Cerebellar nuclear complex (tissue), 1 donor: ENCODE data around the gene TIMM22.

Experiments used
- DNase-seq, 2 experiments: peaks; one replicate each; lab custom pipeline; 2025; lab: John Stamatoyannopoulos, UW

The TIMM22 gene

DNA sequence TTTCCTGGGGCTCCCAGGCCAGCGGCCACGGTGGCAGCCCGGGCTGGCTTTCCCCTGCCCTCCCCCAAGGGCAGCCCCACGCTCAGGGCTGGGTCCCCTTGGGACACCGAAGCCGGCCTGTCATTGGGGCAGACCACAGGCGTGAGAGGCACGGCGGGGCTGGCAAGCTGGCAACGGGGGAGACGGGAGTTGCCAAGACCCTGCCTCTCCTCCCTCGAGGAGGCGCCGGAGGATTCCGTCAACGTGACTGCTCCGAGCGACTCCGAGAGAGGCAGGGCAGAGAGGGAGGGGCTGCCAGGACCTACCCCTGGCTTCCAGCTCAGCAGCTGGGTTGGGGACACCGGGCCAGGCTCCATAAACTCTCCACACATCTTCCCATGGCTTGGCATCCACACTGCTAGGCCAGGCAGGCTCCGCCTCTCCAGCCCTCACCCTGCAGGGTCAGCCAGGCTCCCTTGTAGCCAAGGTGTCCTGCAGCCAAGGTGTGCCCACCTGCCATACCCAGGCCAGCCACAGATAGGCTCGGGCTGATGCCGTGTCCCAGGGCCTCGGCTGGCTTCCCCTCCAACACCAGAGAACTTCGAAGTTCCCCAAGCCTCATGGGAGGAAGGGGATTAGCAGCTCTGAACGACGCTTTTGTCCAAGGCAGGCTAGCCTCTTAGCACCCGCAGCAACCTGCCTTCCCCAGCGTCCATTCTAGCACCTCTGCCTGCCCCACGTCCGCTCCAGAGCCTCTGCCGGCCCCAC is 25.5 kb downstream of the TIMM22 start:
- DNase-seq = no peak

DNA sequence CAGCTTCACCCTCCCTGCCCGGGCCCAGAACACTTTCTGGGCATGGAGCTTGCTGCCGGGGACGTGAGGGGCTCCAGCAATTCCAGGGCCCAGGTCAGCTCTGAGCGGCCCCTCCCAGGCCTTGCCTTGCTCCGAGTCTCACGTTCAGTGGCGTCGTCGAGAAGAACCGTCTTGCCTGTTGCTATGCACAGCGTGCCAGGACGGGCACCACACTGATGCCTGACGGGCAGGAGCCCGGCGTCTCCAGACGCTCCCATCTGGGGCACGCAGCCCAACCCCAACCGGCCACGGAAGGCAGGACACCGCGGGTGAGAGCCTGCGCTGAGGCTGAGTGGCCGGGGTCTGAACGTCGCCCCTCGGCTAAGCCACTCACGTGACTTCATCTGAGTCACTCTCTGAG is 27.1 kb downstream of the TIMM22 start:
- DNase-seq = no peak

DNA sequence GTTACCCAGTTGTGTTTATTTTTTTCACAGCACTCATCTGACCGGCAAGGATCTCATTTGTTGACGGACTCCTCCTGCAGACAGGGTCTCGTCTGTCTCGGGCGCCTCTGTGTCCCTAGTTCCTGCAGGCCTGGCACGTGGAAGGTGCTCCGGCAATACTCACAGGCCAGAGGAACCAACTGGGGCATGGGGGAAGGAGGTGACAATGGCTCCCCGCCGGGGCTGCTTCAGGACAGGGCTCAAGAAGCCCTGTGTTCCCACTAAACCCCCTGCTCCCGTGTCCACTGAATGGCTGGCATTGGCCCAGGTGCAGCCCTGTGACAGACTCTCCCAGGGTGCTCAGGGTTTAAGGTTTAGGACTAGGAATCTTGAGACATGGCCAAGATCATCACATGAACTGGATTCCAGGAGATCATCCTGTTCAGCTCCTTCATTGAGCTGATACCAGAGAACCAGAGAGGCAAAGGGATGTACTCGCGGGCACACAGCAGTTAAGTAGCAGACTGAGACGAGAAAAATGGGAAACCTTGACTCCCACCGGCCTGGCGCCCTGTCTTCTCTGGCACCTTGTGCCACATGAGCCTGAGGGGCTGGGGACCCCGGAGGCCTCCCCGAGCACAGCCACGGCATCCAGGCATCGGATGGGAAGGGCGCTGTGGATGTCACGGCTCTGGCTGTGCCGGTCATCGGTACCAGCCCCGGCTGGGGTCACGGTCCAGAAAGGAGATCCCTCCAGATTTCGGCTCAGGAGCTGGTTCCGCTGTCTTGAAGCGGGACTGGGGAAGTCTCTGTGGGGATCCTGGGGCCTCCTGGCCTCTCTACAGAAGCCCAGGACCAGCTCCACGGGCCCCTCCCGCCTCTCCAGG is 29.0 kb downstream of the TIMM22 start:
- no peak for DNase-seq

DNA sequence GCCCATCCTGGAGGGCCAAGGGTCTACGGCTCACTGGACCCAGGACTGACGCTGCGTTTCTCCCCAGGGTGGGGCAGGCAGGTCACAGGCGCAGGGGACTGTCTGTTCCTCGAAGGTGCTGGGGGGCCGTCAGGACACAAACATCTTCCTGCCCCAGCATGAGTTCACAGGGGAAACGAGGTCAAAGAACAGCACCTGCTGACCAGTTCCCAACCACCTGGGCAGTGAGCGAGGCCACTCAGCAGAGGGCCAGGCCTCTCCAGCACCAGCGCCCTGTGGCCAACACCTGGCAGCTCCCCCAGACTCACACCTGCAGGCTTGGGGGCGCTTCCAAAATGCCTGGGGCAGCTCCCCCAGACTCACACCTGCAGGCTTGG is 29.7 kb downstream of the TIMM22 start:
- no peak for DNase-seq

DNA sequence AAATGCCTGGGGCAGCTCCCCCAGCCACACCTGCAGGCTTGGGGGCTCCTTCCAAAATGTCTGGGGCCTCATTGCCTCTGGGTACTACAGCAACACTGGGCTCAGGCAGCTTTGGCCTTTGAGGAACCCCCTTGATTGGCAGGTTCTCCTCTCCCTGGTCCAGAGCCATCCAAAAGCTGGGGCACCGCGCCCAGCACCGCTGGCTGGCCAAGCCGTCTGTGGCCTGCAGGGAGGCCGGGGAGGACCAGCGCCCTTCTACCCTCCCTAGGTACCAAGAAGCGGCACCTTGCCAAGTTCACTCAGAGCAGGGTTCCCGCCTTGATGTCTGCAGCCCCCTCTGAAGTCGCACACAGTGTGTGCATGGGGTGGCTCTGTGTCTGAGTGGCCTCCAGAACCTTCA is 30.1 kb downstream of the TIMM22 start:
- no peak for DNase-seq

DNA sequence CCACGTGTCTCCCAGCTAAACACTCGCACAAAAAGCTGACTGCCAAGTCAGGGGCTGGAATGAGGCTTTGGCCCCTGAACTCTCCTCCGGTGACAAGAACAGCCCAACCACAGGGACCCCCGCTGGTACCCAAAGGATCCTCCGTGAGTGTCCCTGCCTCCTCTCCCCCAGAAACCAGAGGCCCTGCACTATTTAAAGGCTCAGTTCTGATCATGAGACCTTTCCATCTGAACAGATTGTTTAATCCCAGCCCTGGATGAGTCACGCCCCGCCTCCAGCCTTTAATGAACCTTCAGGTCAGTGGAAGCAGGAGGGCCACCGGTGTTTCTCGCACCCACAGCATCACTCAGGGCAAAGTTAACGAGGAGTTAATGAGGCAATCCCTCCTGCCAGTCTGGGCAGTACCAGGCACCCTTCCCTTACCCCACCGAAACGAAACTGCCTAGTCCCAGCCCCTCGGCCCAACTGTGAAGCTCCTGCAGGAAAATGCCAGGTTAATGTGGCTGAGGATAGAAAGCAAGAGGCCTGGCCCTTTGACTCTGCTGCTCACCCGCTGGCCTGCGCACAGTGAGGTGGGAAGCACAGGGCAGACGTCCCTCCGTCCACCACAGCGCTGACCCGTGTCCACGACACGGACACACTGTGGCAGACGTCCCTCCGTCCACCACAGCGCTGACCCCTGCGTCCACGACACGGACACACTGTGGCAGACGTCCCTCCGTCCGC is 32.4 kb downstream of the TIMM22 start:
- no peak for DNase-seq

DNA sequence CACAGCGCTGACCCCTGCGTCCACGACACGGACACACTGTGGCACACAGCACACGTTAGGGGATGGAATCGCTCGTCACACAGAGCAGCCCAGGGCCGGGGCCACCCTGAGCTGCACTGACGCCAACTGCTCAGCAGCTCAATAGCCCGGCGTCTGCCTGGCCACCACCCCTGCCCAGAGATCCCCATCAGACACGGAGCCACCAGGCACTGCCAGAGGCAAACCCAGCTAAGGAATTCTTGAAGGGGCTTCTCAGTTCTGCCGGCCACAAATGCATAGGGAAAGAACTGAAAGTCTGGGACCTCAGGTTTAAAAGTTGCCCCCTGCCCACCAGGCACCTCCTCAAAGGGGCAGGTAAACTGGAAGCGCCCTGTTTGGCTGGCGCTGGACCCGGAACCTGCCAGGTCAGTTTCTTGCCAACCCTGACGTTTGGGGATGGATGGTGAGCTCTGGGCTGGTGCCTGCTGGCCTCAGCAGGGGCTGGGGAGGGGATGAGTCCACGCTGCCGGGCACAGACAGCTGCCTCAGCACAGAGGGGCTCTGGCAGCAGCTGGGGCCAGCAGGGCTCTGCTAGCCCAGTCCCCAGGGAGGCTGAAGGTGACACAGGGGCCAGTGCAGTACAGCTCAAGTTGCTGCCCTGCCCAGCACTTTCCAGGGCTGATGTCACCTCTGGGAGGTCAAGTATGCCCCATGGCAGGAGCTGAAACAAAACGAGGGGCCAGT is 33.2 kb downstream of the TIMM22 start:
- DNase-seq = no peak

DNA sequence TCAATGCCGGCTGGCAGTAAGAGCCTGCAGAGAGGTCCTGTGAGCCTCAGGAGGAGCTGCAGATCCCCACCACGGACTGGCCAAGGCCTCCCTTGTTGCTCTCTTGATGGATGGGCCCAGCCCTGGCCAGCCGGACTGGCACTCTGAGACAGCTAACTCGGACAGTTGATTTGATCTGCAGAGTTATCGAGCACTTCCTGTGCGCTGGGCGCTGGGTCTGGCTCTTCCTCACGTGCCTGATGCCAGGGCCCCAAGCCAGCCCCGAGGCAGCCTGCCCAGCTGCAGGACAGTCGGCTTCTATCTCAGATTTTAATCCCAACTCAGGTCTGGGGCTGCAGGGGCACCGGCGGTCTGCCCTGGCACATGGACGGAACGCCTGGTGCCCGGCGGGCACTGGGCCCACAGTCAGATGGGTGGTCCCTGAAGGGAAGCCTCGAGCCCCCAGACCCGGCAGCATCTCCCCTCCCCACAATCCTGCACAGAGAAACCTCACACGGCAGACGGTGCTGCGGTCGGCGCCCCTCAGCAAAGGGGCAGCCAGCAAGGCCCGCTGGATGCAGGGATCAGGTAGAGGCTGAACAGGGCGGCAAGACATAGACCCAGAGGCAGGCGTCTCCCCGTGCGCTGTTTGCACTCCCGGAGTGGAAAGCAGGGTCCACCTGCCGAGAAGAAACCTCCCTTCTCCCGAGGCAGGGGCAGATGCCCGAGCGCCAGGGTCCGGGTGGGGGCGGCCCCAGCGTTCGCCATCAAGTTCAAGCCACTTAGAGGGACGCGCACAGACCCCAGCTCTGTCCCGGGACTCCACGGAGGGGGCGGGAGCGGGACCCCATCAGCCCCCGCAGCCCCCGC is 34.0 kb downstream of the TIMM22 start:
- no peak for DNase-seq

DNA sequence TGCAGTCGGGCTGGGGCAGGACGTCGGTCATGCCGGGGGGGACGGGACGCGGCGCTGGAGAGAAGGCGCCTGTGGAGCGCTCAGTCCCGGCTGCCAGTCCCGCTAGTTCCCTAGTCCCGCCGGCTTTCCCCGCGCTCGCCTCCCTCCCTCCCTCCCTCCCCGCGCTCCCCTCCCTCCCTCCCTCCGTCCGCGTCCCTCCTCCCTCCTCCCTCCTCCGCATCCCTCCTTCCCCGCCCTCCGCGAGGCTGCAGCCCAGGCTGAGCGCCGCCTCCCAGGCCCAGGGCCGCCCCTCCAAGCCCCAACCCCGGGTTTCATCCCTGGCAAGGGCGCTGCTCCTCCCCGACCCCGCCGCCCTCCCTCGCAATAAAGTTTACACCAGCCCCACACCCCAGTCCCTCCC is 34.8 kb downstream of the TIMM22 start:
- no peak for DNase-seq

DNA sequence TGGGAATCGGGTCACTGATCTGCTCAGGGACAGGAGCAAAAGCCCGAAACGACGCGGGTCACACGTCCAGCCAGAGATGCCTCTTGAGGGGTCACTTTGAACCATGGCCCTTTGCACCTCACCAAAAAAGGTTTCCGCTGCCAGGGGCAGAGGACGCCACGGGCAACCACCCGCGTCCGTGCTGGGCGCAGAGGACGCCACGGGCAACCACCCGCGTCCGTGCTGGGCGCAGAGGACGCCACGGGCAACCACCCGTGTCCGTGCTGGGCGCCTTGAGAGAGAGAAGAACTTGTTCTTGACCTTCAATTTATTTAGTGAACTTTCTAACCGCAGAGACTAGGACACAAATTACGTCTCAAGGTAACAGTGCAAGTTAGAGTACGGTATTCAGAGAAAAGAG is 35.5 kb downstream of the TIMM22 start:
- DNase-seq = no peak

DNA sequence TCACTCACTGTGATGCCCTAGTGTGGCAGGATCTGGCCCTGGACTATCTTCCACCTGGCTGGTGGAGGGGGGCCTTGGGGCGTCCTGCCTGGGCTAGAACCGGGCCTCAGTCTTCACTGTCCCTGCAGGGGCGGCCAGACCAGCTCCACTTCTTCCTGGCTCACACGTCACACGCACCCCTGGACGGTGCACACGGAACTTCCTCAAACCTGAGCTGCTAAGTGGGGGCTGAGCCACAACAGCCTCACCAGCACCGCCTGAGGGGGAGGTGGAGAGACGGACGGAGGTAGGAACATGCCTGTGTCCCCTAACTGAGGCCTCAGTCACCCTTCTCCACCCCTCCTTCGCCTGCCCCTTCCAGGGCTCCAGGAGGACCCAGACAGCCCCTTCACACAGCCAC is 36.6 kb downstream of the TIMM22 start:
- no peak for DNase-seq

DNA sequence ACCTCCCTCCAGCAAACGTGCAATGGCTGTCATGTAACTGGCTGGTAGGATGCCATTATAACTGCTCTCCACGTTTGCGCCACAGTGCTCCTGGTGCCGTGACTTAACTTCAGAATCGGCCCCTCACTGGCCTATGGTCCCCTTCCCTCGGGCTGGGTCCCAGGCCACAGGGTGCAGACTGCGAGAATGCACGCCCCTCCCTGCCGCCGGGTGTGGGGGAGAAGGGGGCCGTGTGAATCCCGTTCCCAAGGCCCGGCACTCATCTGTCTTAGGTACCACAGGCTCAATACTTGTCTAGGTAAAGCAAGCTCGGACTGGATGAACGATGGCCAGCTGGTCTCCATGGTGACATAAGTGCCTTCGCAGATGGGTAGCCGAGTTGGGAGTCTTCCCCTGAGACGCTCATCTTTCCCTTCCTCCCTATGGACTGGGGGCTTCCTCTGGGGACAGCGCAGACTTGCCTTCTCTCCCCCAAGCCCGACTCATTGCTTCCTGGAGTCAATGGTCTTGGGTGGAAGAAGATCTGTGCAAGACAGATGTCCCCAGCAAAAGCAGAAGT is 37.8 kb downstream of the TIMM22 start:
- no peak for DNase-seq

DNA sequence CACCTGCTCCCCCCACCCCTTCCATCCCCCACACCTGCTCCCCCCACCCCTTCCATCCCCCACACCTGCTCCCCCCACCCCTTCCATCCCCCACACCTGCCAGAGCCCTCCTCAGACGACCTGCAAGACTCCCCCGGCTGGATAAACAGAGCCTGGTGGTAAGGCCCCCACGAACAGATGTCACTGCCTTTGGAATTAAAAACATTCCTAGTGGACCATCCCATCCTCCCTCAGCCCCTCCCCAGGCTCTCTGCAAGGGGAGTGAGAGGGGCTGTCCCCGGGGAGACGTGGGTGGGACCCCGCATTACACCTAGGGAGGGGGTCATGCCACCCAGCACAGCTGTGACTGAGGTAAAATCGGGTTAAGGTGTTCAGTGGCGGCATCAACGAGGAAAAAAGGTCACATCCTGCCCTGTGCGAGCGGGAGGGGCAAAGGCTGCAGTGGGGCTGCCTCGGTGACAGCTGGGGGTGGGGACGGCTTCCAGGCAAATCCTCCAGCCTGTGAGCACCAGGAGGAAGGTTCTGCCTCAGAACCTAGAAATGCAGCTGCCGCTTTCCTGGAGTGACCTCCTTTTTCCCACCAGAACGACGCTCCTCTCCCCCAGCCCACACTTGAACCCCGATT is 38.7 kb downstream of the TIMM22 start:
- DNase-seq = no peak

DNA sequence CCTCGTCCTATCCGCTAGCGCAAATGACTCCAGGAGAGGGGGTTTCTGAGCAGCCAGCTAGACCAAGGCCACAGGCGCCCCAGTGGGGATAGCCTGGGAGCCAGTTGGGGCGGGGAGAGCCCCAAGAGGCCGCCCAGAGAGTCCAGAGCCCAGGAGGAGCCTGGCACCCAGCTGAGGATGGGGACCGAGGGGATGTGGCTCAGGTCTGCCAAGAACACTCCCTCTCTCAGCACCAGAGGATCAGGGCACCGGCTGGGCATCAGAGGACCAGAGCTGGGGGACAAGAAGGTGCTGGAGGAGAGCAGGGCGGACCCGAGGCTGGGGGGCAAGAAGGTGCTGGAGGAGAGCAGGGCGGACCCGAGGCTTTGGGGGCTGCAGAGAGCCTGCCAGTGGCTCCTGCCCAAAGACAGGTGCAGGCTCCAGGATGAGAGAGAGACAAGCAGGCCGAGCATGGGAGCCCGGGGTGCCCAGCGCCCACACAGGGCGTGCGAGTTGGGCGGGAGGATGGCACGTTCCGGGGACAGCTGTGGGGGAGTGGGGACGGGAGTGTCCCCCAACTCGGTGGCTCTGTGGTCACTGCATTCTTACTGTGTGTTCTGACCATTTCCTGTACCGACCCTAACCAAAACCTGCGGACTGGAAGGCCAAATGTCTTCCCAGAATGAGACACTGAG is 39.4 kb downstream of the TIMM22 start:
- no peak for DNase-seq

DNA sequence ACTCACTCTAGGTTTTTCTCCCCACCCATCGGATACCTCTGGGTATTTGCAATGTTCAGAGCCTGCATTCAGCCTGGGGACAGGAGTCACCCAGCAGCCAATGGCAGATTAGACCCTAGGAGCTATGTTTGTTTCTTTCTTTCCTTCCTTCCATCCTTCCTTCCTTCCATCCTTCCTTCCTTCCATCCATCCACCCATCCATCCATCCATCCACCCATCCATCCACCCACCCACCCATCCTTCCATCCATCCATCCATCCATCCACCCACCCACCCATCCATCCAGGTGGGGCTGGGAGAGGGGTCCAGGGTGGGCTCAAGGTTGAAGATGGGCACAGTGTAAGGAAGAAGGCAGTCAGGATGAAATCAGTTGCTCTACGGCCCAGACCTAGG is 39.9 kb downstream of the TIMM22 start:
- DNase-seq = no peak

DNA sequence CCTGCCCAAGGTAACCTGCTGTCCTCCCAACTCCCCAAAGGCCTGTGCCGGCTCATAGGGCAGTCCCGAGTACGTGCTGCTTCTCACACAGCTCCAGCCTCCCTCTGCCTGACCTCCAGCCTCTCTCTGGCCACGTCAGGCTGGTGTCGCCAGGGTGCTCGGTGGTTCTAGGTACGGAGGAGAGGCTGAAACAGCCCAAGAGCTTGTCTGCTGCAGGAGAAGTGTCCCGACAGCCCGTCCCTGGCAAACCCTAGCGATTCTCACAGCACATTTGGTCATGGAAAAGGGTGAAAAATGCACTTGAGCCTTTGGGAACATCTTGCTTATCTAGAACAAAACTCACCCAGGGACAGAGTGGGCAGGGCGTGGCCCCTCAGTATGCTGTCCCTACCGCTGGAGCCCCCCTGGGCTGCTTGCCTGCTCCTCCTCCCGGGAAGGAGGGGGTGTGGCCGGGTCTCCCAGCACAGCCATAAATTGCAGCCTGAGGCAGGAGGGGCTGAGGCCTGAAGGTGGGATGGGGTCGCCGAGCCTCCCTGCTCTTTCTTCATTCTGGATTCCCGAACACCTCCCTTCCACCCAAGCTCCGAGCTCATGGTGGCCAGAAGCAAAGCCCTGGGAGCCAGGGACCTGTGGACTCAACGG is 40.4 kb downstream of the TIMM22 start:
- DNase-seq = no peak

DNA sequence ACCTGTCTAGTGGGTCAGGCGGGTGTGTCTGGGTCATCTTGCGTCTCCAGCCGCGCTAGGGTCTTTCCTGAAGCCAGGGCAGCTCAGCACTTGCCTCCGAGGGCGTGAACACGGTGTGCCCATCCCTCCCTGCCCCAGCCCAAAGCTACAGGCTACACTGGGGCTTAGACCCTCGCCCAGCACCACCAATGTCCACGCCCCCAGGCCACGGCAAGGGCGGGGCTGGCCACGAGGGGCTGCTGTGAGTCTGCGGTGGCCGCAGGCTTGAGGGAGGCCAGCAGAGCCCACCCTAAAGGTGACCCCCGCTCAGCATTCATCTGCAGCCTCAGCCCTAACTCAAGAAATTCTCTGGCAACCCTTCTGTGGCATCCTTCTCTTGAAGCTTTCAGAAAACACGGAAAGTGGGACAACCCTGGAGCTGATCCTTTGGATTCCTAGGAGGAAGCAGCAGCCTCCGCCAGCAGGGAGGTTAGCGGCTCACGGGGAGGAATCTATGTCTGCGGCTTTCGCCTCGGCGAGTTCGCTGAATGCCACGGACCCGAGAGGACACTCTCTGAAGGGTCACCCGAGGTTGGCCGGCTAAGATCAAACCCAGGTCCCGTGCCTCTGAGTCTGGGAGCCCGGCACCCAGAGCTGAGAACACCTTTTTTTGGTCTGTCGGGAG is 41.7 kb downstream of the TIMM22 start:
- DNase-seq = no peak

DNA sequence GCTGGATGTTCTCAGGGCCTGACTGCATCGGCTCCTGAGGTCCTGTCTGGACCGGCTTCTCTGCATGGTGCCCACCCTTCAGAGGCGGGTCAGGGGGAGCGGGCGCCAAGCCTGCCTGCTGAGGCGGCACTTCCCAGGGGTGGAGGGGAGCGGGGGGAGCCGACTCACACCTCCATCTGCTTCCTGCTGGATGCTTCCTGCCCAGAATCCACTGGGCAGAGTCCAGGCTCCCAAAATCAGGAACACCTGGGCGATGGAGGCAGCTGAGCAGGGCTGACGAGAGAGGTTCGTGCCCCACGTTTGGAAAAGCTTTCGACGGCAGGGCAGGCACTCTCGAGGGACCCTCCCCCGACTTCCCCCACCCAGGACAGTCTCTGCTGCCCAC is 42.2 kb downstream of the TIMM22 start:
- no peak for DNase-seq
